HCT116 (cell line): ENCODE results near the gene MAN2B1. TPM values are rescaled to one million over a fixed set of nuclear protein-coding genes. Genes with fewer than 3 reads are reported as not detected.

Experiments used
- ATAC-seq: fragments of 200-7000 bp; cut with Tn5 transposase; 2 replicates; pipeline ENCODE4 v1.9.1; 2020; ENCODE audit warnings: mild to moderate bottlenecking, moderate library complexity
- BruUV-seq: library from RNA; stranded (reverse); fragments of 400-500 nt; replicated peaks from 2 replicates; lab custom pipeline; 2021; lab: Mats Ljungman, UMichigan
- CTCF ChIA-PET: fragments of 300-600 bp; sonication (Branson Sonifier 250); formaldehyde crosslinking; loops from one replicate; lab custom pipeline; 2021; ENCODE audit warnings: antibody characterized with exemption; lab: Charles Lee
- POLR2A ChIA-PET: fragments of 300-600, 350-600 bp; sonication (Branson Sonifier 250); formaldehyde crosslinking; loops from one replicate; lab custom pipeline; 2021; ENCODE audit warnings: antibody characterized with exemption; lab: Charles Lee
- RAD21 ChIA-PET, 2 experiments: fragments of 300-600 bp; sonication (Branson Sonifier 250); formaldehyde crosslinking; loops; one replicate each; lab custom pipeline; 2023; ENCODE audit warnings: low total read pairs in 2 of 2; ENCODE audit not compliant: uncharacterized antibody in 2 of 2, unreplicated experiment in 2 of 2, low non-redundant PET in 1 of 2; lab: Charles Lee
- DNase-seq: peaks from one replicate; pipeline ENCODE4 v3.0.0-alpha.2; 2010; ENCODE audit warnings: low read depth, low spot score
- H2AFZ ChIP-seq: fragments of 200-600 bp; shearing (Covaris generic), sonication (generic); 2 replicates; pipeline ENCODE4 v1.6.1; 2017; ENCODE audit warnings: low read depth, mixed run types, mixed read lengths, antibody characterized with exemption, low read length; ENCODE audit not compliant: poor library complexity, severe bottlenecking
- H3K27ac ChIP-seq: 2 replicates; pipeline ENCODE4 v1.5.1; 2012; ENCODE audit warnings: low read depth, low read length
- H3K27me3 ChIP-seq: fragments of 200-600 bp; sonication (generic); 2 replicates; pipeline ENCODE4 v1.6.1; 2016; ENCODE audit warnings: mixed run types, low read length, mixed read lengths; ENCODE audit not compliant: insufficient read depth
- H3K36me3 ChIP-seq, 2 experiments: fragments of 200-500 bp in 1 of 2; fragments of 200-600 bp in 1 of 2; sonication (Bioruptor generic) in 1 of 2; sonication (generic) in 1 of 2; 2 replicates each; pipeline versions ENCODE4 v1.5.1 to v1.6.1; 2014 to 2016; ENCODE audit warnings: low read length in 2 of 2, inconsistent platforms in 1 of 2, mixed read lengths in 1 of 2, mixed run types in 1 of 2; ENCODE audit not compliant: insufficient read depth in 2 of 2, control insufficient read depth in 1 of 2
- H3K4me1 ChIP-seq, 2 experiments: fragments of 200-600 bp in 1 of 2; sonication (generic) in 1 of 2; 2 replicates each; pipeline versions ENCODE4 v1.5.1 to v1.6.1; 2012 to 2017; ENCODE audit warnings: low read length in 2 of 2, inconsistent platforms in 1 of 2, mild to moderate bottlenecking in 1 of 2, mixed read lengths in 1 of 2, mixed run types in 1 of 2, moderate library complexity in 1 of 2; ENCODE audit not compliant: insufficient read depth in 2 of 2, control insufficient read depth in 1 of 2
- H3K4me2 ChIP-seq: fragments of 200-600 bp; sonication (generic); 2 replicates; pipeline ENCODE4 v1.6.1; 2017; ENCODE audit warnings: mixed run types, low read length, mixed read lengths
- H3K4me3 ChIP-seq, 2 experiments: fragments of 200-600 bp in 1 of 2; sonication (generic) in 1 of 2; replicated peaks in 1 of 2; 2 replicates each; pipeline ENCODE4 v1.5.1; 2011 to 2016; ENCODE audit warnings: low read length in 2 of 2, control low read depth in 1 of 2, low read depth in 1 of 2, mild to moderate bottlenecking in 1 of 2, mixed read lengths in 1 of 2, mixed run types in 1 of 2
- H3K79me2 ChIP-seq: fragments of 200-600 bp; sonication (generic); 2 replicates; pipeline ENCODE4 v1.6.1; 2017; ENCODE audit warnings: mild to moderate bottlenecking, mixed run types, low read length, moderate library complexity, mixed read lengths; ENCODE audit not compliant: insufficient read depth
- H3K9ac ChIP-seq: fragments of 200-600 bp; sonication (generic); 2 replicates; pipeline ENCODE4 v1.6.1; 2016; ENCODE audit warnings: low read length, mixed read lengths
- H3K9me2 ChIP-seq: fragments of 200-600 bp; sonication (generic), shearing (Covaris generic); 2 replicates; pipeline ENCODE4 v1.6.1; 2017; ENCODE audit warnings: mixed run types, mild to moderate bottlenecking, moderate library complexity; ENCODE audit not compliant: insufficient read depth
- H3K9me3 ChIP-seq, 2 experiments: fragments of 200-500 bp in 1 of 2; fragments of 200-600 bp in 1 of 2; sonication (Bioruptor generic) in 1 of 2; sonication (generic) in 1 of 2; 2 replicates each; pipeline ENCODE4 v1.6.1; 2014 to 2017; ENCODE audit warnings: low read length in 2 of 2, mixed read lengths in 2 of 2, inconsistent platforms in 1 of 2, low read depth in 1 of 2, mild to moderate bottlenecking in 1 of 2, mixed run types in 1 of 2, moderate library complexity in 1 of 2; ENCODE audit not compliant: control insufficient read depth in 1 of 2, insufficient read depth in 1 of 2
- H4K20me1 ChIP-seq: fragments of 200-600 bp; sonication (generic), shearing (Covaris generic); 2 replicates; pipeline ENCODE4 v1.6.1; 2017; ENCODE audit warnings: mixed run types, mild to moderate bottlenecking, moderate library complexity; ENCODE audit not compliant: insufficient read depth
- CBX3 ChIP-seq: IDR thresholded peaks from 2 replicates; pipeline ENCODE4 v1.6.1; 2012; ENCODE audit warnings: low read depth
- EGR1 ChIP-seq: IDR thresholded peaks from 2 replicates; pipeline ENCODE4 v1.6.1; 2012; ENCODE audit warnings: low read depth
- ELF1 ChIP-seq: IDR thresholded peaks from 2 replicates; pipeline ENCODE4 v1.6.1; 2012; ENCODE audit warnings: low read depth, borderline replicate concordance
- EZH2 ChIP-seq: fragments of 200-600 bp; sonication (generic); IDR thresholded peaks from 2 replicates; pipeline ENCODE4 v1.6.1; 2017; ENCODE audit warnings: antibody characterized with exemption, mixed run types
- EZH2phosphoT487 ChIP-seq: fragments of 200-600 bp; IDR thresholded peaks from 2 replicates; pipeline ENCODE4 v1.6.1; 2018; ENCODE audit warnings: antibody characterized with exemption, borderline replicate concordance
- FOSL1 ChIP-seq: IDR thresholded peaks from 2 replicates; pipeline ENCODE4 v1.6.1; 2012; ENCODE audit warnings: low read depth
- JUND ChIP-seq: IDR thresholded peaks from 2 replicates; pipeline ENCODE4 v1.6.1; 2012
- POLR2A ChIP-seq: IDR thresholded peaks from 2 replicates; pipeline ENCODE4 v1.7.0; 2011; ENCODE audit warnings: borderline replicate concordance; ENCODE audit not compliant: insufficient read depth, insufficient read length; ENCODE audit errors: extremely low read depth
- POLR2AphosphoS5 ChIP-seq: IDR thresholded peaks from 2 replicates; pipeline ENCODE4 v1.6.1; 2011; ENCODE audit warnings: mild to moderate bottlenecking, low read depth, low read length, moderate library complexity
- SP1 ChIP-seq: IDR thresholded peaks from 2 replicates; pipeline ENCODE4 v1.6.1; 2012; ENCODE audit warnings: low read depth
- TCF7L2 ChIP-seq: IDR thresholded peaks from 2 replicates; pipeline ENCODE4 v1.7.0; 2011; ENCODE audit warnings: borderline replicate concordance, inconsistent platforms; ENCODE audit not compliant: insufficient read depth, insufficient read length; ENCODE audit errors: extremely low read depth
- ZFX ChIP-seq: fragments of 450-650 bp; IDR thresholded peaks from 2 replicates; pipeline ENCODE4 v1.6.1; 2017
- ZNF274 ChIP-seq: fragments of 200-500 bp; sonication (Bioruptor generic); IDR thresholded peaks from 2 replicates; pipeline ENCODE4 v1.6.1; 2014; ENCODE audit warnings: mild to moderate bottlenecking, low read depth, low read length, inconsistent platforms
- intact Hi-C: fragments of 100-400 bp; cut with micrococcal nuclease; formaldehyde crosslinking; loops from 2 replicates; pipeline ENCODE4 v1.10.0; 2022
- total RNA-seq: library from RNA; stranded (reverse); gene quantifications from one replicate; pipeline ENCODE4 v1.2.1, GENCODE V29; 2021; ENCODE audit not compliant: unreplicated experiment
- TF ChIP-seq, protein P1 (sequence below), 3 experiments: fragments of 200-600 bp in 1 of 3; sonication (generic) in 1 of 3; IDR thresholded peaks in 2 of 3; conservative IDR thresholded peaks in 1 of 3; 2 replicates each; pipeline ENCODE4 v1.5.1; 2012 to 2017; ENCODE audit warnings: low read depth in 2 of 3, low read length in 2 of 3, antibody characterized with exemption in 1 of 3, borderline replicate concordance in 1 of 3, control low read depth in 1 of 3, mild to moderate bottlenecking in 1 of 3, mixed read lengths in 1 of 3, mixed run types in 1 of 3, moderate library complexity in 1 of 3; ENCODE audit not compliant: insufficient read depth in 1 of 3
- TF ChIP-seq, protein P2 (sequence below): IDR thresholded peaks from 2 replicates; pipeline ENCODE4 v1.6.1; 2011; ENCODE audit warnings: mild to moderate bottlenecking, low read length, moderate library complexity; ENCODE audit not compliant: insufficient replicate concordance; ENCODE audit errors: extremely low read depth
- TF ChIP-seq, protein P3 (sequence below): IDR thresholded peaks from 2 replicates; pipeline ENCODE4 v1.6.1; 2012; ENCODE audit warnings: low read depth
- TF ChIP-seq, protein P4 (sequence below): IDR thresholded peaks from 2 replicates; pipeline ENCODE4 v1.6.1; 2012

Gene MAN2B1
- total RNA-seq, 1 experiment from 2014 or later = 48.3 TPM

DNA sequence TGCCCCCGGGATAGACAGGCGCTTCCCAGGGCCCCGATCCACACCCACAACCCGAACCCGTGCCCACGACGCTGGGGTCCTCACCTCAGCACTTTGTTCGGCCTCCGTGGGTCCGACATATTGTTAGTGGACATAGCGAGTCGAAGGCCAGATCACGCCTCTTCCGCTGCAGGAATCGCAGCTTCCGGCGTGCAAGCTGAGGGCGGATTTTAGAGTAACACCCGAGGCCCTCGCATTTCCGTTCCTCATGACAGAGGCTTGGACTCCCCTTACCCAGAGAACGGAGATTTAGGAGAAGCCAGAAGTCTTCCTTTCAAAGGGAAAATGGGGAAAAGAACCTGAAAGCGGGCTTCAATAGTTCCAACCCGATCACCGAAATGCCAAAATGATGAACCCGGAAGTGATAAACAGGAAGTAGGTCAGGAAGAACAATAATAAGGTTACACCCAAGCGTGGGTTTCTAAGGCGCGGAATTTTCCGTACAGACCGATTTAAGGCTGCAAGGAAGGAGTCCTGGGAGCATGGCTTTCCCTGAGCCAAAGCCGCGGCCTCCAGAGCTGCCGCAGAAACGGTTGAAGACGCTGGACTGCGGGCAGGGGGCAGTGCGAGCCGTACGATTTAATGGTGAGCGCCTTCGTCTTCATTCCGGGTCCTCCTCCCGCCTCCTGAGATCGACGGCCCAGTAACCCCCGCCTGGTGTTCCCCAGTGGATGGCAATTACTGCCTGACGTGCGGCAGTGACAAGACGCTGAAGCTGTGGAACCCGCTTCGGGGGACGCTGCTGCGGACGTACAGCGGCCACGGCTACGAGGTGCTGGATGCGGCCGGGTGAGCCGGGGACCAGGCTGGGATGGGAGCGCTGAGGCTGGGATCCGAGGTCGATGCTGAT lies 3.0 kb upstream of the MAN2B1 start:
- POLR2A ChIA-PET = interaction anchor here (1.0 kb wide), 1 partner anchor 12 kb away, joined by 4 read pairs; the partner anchor contains the start of gene DHPS
- H2AFZ ChIP-seq = peak overlapping the region; percentile 79
- peak overlapping the region; percentile 92 for H3K4me2 ChIP-seq
- RAD21 ChIA-PET = no interaction called here
- no peaks in the 10 kb centered on the region for H4K20me1 ChIP-seq
- peaks cover 29% of the 10 kb centered on the region; the same call in 1 of the 2 replicates for H3K79me2 ChIP-seq
- H3K36me3 ChIP-seq = peaks cover 4 to 19% of the 10 kb centered on the region in 2 experiments; a peak in 3 of 4 replicates
- intact Hi-C loops = loop anchor here (1.0 to 10.0 kb wide), 3 partner anchors 12 to 745 kb away; partner anchors contain the start of genes DHPS, ZNF490, ZNF700 and ZNF791
- TSS peak; percentile 79 for BruUV-seq
- DNase-seq (peak; percentile 82), ATAC-seq (peak; percentile 52)
- H3K9ac ChIP-seq = peak overlapping the region; percentile 90
- H3K27me3 ChIP-seq = no peaks in the 10 kb centered on the region
- H3K27ac ChIP-seq = peak overlapping the region; percentile 88
- H3K9me2 ChIP-seq = no peaks in the 10 kb centered on the region
- CTCF ChIA-PET = interaction anchor here (0.5 kb wide), 1 partner anchor 640 kb away, joined by 5 read pairs; no protein-coding TSS in a partner anchor
- peak overlapping the region; percentile 95 to 98 for H3K4me3 ChIP-seq
- H3K9me3 ChIP-seq = no peaks in the 10 kb centered on the region
- H3K4me1 ChIP-seq = peaks cover 19 to 36% of the 10 kb centered on the region in 2 experiments
- TF ChIP-seq EZH2phosphoT487 (no peak), FOSL1 (no peak), TCF7L2 (no peak), EGR1 (peak; percentile 81), EZH2 (no peak), SP1 (peak; percentile 55; the same call in 1 of the 2 replicates), CBX3 (peak; percentile 22; the same call in 1 of the 2 replicates), POLR2AphosphoS5 (peak; percentile 71), ZFX (peak; percentile 68; the same call in 1 of the 2 replicates), ZNF274 (no peak), POLR2A (peak; percentile 51), JUND (no peak), ELF1 (peak; percentile 95; the same call in 1 of the 2 replicates)
- TF ChIP-seq, protein P1, sequence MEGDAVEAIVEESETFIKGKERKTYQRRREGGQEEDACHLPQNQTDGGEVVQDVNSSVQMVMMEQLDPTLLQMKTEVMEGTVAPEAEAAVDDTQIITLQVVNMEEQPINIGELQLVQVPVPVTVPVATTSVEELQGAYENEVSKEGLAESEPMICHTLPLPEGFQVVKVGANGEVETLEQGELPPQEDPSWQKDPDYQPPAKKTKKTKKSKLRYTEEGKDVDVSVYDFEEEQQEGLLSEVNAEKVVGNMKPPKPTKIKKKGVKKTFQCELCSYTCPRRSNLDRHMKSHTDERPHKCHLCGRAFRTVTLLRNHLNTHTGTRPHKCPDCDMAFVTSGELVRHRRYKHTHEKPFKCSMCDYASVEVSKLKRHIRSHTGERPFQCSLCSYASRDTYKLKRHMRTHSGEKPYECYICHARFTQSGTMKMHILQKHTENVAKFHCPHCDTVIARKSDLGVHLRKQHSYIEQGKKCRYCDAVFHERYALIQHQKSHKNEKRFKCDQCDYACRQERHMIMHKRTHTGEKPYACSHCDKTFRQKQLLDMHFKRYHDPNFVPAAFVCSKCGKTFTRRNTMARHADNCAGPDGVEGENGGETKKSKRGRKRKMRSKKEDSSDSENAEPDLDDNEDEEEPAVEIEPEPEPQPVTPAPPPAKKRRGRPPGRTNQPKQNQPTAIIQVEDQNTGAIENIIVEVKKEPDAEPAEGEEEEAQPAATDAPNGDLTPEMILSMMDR (IDR thresholded peaks at IDR 0.05 in 2 of 3, conservative IDR thresholded peaks at IDR 0.05 in 1 of 3; ENCODE audit: borderline replicate concordance in 1 of 3, insufficient read depth in 1 of 3, low read depth in 2 of 3, low read length in 2 of 3) = no peak
- TF ChIP-seq, protein P2, sequence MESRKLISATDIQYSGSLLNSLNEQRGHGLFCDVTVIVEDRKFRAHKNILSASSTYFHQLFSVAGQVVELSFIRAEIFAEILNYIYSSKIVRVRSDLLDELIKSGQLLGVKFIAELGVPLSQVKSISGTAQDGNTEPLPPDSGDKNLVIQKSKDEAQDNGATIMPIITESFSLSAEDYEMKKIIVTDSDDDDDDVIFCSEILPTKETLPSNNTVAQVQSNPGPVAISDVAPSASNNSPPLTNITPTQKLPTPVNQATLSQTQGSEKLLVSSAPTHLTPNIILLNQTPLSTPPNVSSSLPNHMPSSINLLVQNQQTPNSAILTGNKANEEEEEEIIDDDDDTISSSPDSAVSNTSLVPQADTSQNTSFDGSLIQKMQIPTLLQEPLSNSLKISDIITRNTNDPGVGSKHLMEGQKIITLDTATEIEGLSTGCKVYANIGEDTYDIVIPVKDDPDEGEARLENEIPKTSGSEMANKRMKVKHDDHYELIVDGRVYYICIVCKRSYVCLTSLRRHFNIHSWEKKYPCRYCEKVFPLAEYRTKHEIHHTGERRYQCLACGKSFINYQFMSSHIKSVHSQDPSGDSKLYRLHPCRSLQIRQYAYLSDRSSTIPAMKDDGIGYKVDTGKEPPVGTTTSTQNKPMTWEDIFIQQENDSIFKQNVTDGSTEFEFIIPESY = no peak
- TF ChIP-seq, protein P3, sequence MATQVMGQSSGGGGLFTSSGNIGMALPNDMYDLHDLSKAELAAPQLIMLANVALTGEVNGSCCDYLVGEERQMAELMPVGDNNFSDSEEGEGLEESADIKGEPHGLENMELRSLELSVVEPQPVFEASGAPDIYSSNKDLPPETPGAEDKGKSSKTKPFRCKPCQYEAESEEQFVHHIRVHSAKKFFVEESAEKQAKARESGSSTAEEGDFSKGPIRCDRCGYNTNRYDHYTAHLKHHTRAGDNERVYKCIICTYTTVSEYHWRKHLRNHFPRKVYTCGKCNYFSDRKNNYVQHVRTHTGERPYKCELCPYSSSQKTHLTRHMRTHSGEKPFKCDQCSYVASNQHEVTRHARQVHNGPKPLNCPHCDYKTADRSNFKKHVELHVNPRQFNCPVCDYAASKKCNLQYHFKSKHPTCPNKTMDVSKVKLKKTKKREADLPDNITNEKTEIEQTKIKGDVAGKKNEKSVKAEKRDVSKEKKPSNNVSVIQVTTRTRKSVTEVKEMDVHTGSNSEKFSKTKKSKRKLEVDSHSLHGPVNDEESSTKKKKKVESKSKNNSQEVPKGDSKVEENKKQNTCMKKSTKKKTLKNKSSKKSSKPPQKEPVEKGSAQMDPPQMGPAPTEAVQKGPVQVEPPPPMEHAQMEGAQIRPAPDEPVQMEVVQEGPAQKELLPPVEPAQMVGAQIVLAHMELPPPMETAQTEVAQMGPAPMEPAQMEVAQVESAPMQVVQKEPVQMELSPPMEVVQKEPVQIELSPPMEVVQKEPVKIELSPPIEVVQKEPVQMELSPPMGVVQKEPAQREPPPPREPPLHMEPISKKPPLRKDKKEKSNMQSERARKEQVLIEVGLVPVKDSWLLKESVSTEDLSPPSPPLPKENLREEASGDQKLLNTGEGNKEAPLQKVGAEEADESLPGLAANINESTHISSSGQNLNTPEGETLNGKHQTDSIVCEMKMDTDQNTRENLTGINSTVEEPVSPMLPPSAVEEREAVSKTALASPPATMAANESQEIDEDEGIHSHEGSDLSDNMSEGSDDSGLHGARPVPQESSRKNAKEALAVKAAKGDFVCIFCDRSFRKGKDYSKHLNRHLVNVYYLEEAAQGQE = no peak
- TF ChIP-seq, protein P4, sequence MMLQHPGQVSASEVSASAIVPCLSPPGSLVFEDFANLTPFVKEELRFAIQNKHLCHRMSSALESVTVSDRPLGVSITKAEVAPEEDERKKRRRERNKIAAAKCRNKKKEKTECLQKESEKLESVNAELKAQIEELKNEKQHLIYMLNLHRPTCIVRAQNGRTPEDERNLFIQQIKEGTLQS = no peak
